NCI-H2171 treated with DMSO at 0.1 percent for 48 hours (cell line): ENCODE data around the gene ARMH3.
A peak's percentile ranks its signal among the peaks of the same experiment; 100 is the strongest.

Experiments used
- DNase-seq: peaks from one replicate; lab custom pipeline; 2025; lab: John Stamatoyannopoulos, UW

ARMH3 gene

DNA sequence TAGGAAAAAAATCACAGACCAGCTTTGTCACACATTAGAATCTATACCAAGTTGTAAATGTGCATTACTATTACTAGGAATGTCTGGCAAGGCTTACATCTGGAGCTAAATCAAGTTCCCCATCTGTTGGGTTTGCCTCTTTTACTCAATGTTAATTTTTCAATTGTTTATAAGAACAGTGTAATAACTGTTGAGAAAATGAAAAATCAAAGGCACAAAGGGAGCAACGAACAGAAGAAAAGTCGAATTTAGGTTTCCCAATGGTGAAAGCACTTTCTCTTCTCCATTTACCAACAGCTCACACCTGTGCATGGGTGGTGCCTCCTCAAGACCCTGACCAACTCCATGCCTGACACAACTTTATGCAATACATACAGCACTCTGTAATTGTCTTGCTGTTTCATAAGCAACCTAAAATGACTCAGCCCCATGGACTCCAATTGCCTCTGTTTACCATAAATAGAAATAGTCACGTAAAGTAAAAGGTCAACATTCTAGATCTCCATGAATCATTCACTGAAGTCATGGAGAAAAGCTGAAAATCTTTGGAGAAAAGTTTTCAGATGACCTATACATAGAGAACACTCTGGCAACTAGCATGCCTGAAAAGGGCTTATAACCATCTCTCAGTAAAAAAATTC is 116.8 kb downstream of the ARMH3 start:
- no peak for DNase-seq

DNA sequence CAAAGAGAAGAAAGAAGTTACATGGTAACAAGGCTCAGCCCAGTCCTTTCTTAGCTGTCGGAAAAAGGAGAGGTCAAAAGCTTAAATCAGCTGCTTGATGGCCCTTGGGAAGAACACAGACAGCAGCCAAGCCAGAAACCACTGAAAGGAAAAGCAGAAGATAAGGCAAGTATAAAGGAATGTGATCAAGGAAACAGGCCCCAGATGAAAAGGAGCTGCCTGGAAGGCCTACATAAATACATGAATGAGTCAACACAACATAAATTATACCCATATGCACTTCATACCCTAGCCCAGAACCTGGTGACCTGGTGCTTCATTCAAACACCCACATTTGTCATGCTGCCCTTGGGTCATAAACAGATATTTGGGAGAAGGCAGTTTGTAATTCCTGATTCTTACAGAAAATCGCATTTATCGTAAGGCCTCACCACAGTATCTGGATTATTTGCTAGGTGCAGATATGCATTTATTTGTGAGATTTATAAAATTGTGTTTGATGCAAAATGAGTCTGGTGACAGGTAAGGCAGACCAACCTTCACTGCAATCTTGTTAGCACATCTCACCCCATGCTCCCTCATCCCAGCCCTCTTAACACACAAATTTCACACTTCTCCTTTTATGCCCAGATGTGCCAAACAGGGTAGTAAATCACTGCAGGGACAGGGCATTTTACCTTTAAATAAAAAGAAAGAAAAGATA is 117.5 kb downstream of the ARMH3 start:
- DNase-seq, result no peak

DNA sequence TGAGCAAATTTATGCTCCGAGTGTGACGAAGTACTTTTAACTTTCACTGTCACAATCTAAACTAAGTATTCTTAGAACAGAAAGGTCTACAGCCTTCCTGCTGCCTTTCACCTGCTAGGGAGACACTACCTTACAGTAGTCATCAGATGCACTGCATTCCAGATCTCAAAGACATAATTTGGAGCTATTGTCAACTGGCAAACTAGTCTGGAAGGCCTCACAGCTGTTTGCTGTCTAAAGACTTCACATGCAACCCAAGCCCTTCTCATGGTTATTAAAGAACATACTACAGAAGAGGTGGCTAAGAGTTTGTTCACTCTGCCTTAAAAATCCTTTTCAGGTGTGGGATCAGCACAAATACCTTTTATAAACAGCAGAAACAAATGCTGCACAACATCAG is 120.5 kb downstream of the ARMH3 start:
- no peak for DNase-seq

DNA sequence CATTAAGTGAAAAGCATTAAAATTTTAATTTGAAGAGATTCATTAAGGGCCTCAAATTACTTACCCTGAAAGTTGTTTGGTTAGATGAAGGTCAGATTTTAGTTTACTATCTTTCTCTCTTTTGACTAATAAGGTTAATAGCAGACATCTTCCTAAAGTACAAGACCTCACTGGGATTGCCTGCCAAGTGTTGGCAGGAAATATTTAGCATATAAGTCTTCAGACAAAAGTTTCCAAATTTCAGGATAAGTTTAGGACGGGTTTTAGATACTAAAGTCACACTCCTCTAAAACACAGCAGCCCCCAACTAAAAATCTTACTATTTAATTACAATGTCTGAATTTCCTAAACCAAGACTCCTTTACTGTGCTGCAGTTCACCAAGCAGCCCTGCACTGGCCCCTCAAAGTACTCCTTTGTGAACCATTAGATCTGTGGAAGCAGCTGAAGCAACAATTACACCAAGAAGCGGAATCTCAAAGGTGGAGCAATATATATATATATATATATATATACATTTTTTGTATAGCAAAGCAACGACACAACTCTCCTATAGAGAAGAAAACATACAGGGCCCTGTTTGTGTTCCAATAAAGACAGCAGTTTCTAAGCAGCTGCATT is 121.2 kb downstream of the ARMH3 start:
- DNase-seq, result no peak

DNA sequence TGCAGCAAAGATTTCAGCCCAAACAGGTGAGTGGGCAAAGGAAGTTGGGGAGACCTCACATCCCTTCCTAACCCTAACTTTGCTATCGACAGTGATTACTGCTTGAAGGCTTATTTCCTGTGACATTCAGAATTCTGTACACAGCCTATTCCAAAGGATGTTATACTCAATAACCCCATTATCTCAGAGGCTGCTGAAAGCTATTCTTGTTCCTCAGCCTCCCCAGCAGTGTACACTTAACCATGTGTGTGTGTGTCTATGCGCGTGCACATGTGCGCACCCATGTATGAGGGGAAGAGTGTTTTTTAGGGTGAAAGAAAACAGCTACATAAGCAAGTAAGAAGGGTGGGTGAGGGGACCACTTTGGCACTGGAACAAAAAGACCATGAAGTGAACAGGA is 122.0 kb downstream of the ARMH3 start:
- no peak for DNase-seq

DNA sequence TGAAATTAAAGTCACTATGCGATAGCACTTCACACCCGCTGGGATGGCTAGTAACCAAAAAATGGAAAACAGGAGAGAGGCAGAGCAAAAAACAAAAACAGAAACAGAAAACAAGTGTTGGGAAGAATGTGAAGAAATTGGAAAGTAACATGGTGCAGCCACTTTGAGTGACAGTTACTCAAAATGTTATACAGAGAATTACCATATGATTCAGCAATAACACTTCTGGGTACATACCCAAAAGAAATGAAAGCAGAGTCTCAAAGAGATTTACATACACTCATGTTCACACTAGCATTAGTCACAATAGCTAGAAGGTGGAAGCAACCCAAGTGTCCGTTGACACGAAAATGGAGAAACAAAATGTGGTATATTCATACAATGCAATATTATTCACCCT is 123.8 kb downstream of the ARMH3 start:
- DNase-seq, result no peak

DNA sequence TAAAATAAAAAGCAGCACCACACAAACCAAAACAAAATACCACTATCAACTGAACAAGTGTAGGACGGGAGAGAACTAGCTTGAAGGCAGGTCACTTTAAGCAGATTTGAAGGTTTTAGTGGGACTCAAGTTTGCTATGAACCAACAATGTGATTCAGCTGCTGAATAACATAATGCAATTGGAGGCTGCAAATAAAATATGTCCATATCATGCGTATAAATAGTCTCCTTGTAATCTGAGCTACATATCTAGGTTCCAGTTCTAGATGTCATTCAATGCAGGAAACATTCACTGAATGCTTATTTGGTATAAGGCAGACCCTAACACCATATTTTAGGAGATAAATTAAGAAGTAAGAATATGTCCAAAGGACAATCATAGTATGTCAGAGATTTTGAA is 130.9 kb downstream of the ARMH3 start:
- DNase-seq, result no peak

DNA sequence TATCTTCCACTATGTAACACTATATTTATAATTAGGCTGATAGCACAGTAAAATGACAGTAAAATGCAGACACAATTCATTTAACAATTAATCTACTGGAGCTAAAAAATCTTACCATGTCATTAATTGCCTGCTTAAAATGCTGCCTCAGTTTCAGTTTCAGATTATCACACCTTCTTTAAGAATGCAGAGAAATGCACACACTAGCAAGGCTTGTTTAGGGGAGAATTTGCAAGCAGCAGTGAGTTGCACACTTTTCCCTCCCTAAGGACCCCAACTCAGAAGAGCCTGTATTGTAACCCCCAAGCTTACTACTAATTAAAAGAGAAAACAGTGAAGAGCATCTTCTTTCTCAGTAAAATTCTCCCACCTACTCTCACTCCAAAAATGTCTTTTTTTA is 132.7 kb downstream of the ARMH3 start:
- DNase-seq, result no peak

DNA sequence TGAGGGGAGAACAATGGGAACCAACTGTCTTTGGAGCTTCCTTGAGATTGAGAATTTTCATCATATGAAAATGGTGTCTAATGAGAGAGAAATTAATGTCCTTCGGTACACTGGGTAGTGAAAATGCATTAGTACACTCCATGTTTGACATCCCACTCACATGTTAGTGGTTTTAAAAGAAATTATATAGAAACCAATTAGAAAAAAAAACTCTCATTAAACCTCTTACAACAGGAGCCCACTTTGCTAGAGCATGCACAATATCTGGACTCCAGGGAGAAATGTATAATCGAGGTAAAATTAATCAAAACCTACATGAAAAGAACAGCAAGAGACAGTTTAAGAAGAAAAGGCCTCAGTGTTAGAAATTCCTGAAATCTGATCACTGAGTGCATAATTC is 133.1 kb downstream of the ARMH3 start:
- DNase-seq, result no peak

DNA sequence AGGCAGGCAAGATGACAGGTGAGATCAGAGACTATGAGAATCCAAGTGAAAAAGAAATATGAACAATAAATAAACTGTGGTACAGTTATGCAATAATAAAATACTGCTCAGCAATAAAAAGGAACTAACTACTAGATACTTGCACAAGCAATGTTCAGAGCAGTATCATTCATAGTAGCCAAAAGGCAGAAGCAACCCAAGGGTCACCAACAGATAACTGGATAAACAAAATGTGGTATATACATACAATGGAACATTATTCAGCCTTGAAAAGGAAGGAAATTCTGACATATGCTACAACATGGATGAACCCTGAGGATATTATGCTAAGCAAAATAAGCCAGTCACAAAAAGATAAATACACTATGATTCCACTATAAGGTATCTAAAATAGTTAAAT is 135.4 kb downstream of the ARMH3 start:
- no peak for DNase-seq

DNA sequence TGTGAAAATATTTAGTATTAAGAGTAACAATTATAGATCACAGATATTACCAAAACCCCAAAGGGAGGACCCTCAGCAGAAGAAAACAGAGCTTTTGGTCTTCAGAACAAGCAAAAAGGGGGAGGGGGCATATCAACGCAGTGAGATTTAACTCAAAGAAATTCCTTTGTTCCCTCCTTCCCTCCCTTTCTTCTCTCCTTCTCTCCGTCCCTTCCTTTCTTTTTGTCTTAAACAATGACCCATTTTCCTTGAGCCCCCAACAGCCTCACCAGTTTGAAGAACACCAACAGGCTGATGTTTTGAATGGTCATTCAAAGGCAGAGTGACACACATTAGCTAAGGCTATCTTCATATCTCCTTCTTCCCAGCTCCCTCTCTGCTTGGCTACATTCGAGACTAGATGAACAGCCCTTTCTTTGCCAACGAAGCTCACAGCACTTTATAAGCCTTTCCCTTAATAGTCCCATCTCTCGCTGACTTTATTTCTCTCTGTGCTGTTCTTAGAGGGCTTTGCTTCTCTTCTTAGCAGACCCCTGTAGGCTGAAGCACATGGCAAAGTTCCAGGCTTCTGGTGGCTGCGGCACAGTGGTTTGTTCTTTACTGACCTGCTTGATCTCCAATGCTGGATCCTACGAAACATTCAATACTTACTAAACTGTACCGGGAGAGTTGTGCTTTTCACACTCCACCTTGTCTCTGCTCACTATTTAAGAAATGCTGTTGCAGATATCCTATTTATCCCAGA is 136.8 kb downstream of the ARMH3 start:
- DNase-seq, result no peak

DNA sequence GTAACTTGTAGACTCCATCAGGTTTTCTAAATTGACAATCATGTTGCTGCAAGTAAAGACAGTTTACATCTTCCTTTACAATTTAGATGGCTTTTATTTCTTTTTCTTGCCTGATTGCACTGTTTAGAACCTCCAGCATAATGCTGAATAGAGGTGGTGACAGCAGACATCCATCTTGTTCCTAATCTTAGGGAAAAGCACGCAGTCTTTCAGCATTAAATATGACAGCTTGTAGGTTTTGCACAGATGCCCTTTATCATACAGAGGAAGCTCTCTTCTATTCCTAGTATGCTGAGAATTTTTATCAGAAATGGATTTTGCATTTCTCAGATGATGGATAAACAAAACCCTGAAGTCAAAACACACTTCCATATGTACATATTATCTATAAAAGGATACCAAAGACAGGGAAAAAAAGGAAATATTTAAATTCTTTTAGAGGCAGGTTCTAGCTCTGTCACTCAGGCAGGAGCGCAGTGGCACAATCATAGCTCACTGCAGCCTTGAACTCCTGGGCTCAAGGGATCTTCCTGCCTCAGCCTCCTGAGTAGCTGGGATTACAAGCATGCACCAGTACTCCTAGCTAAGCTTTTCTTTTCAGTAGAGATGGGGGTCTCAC is 143.3 kb downstream of the ARMH3 start:
- DNase-seq, result no peak

DNA sequence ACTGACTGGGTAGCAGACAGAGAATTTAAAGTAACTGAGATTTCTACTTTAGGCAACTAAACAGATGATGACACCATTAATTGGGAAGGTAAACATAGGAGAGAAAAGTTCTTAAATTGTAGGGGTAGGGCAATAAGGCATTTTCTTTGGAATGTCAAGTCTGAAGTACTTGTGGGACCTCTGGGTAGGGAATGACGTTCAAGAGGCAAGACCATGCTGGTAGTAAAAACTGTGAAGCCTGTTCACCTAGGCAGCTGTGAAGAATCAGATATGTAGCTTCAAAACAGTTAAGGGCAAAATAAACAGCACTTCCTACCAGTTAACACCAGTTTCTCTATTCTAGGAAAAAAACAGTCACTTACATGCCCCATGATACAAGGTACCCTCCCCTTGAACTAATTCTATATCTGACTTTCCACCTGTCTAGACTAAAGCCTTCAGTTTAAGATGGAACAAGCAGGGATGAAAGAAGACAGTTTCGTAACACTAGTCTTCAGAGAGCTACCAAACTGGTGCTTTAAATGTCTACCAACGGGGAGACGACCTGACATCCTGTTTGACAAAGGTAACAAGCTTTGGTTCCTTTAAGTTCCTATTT is 149.3 kb downstream of the ARMH3 start:
- no peak for DNase-seq

DNA sequence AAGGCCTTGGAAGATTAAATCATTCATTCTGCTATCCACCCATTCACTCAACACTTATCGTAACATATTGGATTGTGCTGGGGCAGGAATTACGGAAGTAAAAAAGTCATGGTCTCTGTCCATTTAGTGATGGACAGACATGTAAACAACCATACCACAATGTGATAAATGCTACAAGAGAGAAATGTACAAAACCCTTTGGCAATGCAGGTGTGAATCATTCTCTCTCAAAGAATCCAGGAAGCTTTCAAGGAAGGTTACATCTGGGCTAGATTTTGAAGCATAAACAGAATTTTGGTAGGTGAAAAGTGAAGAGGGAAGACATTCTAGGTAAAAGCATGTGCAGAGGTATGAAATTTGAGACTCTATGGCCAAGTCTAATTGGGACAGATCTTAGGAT is 150.7 kb downstream of the ARMH3 start:
- no peak for DNase-seq

DNA sequence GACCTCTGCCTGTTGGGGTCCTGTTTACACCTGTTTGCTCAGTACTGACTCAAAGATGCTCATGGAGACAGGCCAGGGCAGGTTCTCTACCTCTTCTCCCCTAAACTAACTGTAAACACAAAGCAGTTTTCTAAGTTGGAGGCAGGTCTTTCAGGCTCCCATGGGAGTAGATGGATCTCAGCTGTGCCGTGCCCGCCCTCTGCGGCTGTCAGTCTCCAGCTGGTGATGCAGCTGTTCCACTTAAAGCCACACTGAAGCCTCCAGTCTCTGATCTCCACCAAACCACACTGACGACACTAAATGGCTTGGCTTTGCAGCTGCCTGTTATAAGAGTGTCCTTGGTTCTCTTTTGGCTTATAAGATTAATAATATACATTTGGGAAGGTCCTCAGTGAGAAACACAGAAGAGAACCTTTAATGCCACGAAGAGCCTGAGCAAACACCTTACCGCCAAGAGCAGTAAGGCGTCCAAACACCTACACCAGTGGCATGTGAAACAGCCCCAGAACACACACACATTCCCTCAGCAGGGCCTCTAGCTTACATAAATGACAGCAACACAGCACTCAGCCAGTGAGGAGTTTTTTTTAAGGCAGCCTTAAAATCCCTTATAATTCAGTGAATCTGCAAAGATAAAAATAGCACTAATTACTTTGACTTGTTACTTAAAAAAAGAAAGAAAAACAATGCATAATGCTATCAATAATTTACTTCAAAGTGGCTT is 152.0 kb downstream of the ARMH3 start:
- peak; percentile 96 for DNase-seq

DNA sequence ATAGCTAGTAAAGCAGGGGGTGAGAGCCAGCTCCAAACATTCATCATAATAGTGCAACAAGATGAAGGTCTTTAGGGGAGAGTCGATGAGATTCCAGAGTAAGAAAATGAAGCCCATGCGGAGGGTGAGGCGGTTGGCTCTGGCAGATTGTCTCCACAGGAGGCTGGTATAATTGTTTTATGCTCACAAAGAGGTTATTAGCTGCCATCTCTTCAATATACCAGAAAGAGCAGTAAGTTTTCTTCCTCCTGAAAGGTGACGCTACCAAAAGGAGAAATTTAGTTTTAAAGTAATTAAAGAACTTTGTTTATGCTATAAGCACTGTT is 153.2 kb downstream of the ARMH3 start:
- peak; percentile 44 for DNase-seq

DNA sequence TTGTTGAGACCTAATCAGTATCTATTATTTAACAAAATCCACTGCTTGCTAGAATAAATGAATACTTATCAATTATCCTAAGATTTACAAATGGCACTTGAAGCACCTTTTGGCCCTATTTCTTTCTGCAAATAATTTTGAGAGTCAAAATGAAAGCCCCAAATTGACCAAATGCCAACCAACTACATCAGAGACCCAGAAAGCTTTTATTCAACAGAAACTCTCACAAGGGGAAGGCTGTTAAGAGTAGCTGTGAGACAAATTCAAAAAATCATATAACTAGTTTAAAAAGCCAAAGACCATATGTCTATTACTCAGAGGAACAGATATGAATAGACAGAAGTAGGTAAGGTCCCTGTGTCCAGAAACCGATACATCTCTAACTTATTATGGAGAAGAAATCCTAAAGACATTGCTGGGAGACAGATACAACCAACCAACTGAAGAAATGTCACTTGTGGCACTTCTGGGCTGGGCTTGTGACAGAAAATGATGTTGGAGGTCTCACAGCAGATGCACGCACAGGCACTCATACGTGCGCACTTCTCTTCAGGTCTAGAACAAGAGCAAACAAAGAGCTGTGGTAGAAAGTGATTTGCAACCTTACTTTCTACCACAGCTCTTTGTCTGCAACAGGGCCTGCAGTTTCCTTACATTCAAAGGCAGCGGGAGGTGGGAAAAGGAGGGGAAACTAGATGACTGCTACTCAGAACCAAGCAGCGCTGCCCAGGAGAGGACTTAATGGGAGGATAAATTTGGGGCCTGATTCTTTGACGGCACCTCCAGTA is 153.7 kb downstream of the ARMH3 start:
- DNase-seq, result peak; percentile 44

DNA sequence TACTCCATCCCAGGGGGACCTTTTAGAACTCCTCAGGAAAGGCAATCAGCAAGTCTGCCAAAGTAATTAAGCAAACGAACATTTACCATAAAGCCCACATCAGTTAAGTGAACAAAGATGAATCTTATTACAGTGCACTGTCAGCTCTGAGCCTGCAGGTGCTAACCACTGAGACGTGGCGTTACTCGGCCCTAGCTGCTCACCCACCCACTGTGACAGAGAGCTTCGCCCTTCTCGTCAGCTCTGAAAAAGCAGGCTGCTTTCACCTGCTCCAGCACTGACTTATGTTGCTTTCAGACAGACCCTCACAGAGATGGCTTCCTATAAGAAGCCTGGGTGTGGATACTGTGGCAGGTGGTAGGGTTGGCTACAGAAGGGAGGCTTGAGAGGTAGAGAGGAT is 154.6 kb downstream of the ARMH3 start:
- peak; percentile 72 for DNase-seq

DNA sequence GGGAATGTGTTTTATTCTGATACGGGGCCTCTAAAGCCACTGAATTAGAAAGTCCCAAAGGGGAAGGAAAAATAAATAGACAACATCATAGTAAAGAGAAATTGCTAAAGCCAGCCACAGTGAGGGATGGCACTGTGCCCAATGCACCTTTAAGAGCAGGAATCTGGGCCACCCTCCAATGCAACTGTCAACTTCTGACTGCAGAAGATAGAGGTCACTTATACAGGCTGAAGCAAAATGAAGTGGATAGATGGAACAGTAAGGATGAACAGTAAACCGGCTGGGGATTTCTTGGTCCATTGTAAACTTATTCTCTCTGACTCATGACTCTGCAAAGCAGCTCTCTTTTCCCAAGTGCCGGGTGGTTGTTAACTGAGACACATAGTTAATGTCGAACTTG is 158.3 kb downstream of the ARMH3 start:
- DNase-seq, result peak; percentile 46

DNA sequence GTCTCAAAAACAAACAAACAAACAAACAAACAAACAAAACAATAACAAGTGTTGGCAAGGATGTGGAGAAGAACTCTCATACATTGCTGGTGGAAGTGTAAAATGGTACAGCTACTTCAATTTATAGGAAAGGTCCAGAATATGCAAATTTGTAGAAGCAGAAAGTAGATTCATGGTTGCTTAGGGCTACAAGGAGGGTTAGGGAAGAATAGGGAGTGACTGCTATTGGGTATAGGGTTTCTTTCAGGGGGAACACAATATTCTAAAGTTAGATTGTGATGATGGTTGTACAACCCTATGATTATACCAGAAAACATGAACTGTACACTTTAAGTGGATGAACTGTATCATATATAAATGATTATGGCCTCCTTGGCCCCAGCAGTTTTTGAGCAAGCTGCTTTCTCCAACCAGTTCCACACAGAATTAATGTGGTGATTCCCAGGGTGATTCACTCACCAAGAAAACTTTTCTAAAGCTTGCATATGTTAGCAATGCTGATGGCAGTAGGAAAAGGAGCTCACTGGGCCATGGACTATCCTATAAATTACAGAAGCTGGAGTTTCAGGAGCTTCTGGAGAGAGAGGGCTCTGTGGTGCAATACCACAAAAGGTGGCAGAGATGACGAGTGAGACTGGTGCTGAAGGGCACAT is 159.6 kb downstream of the ARMH3 start:
- no peak for DNase-seq
